Upper lobe of left lung (tissue), 4 donors: ENCODE measurements around the gene EIF2B5.
A peak's percentile ranks its signal among the peaks of the same experiment; 100 is the strongest.

Experiments
- CTCF ChIP-seq, 6 experiments: fragments of 450-650 bp in 4 of 6; fragments of 200-600 bp in 2 of 6; sonication (generic) in 2 of 6; IDR thresholded peaks; one replicate each; pipeline ENCODE4 v1.5.1; 2016 to 2019; ENCODE audit warnings: antibody characterized with exemption in 6 of 6
- POLR2A ChIP-seq, 4 donors: fragments of 450-650 bp; IDR thresholded peaks; one replicate each; pipeline ENCODE4 v1.5.1; 2016 to 2017; ENCODE audit warnings: antibody characterized with exemption in 4 of 4, mild to moderate bottlenecking in 2 of 4

GRCh38 chr3:184145111-184145524 lies 10.0 kb downstream of the EIF2B5 start:
- TF ChIP-seq CTCF (IDR thresholded peaks at IDR 0.05) = peak in 3 of 6 experiments; percentile 39 to 54 (median 49)
- TF ChIP-seq POLR2A (IDR thresholded peaks at IDR 0.05) = no peak
